Keratinocyte (primary cell): ENCODE data around the gene ARHGAP28. TPM values are rescaled to one million over a fixed set of nuclear protein-coding genes. Genes with fewer than 3 reads are reported as not detected.
A peak's percentile ranks its signal among the peaks of the same experiment; 100 is the strongest.

Experiments used
- DNase-seq: peaks from one replicate; pipeline ENCODE4 v3.0.0-alpha.2; 2011; ENCODE audit warnings: low read depth, missing footprints, low spot score
- FAIRE-seq: peaks from 2 replicates; lab custom pipeline; 2011; peaks lifted over from hg19 to GRCh38; lab: Jason Lieb, UNC
- H2AFZ ChIP-seq: 2 replicates; pipeline ENCODE4 v1.6.0; 2012; ENCODE audit warnings: low read length, control low read depth, inconsistent platforms; ENCODE audit not compliant: control insufficient read depth
- H3K27ac ChIP-seq: 2 replicates; pipeline ENCODE4 v1.5.1; 2011; ENCODE audit warnings: low read length; ENCODE audit not compliant: control insufficient read depth, insufficient read depth
- H3K27me3 ChIP-seq: 3 replicates; pipeline ENCODE4 v1.6.0; 2011; ENCODE audit warnings: low read length; ENCODE audit not compliant: control insufficient read depth, insufficient read depth; ENCODE audit errors: extremely low read depth
- H3K36me3 ChIP-seq, 2 experiments: 2 replicates in 1 of 2; 3 replicates in 1 of 2; pipeline ENCODE4 v1.5.1; 2011; ENCODE audit warnings: low read length in 2 of 2, mild to moderate bottlenecking in 1 of 2; ENCODE audit not compliant: control insufficient read depth in 2 of 2, insufficient read depth in 2 of 2; ENCODE audit errors: extremely low read depth in 1 of 2
- H3K4me1 ChIP-seq: 3 replicates; pipeline ENCODE4 v1.5.1; 2011; ENCODE audit warnings: low read length; ENCODE audit not compliant: control insufficient read depth, insufficient read depth; ENCODE audit errors: extremely low read depth
- H3K4me2 ChIP-seq: 3 replicates; pipeline ENCODE4 v1.6.0; 2011; ENCODE audit warnings: low read depth, low read length; ENCODE audit not compliant: control insufficient read depth, insufficient read depth; ENCODE audit errors: extremely low read depth
- H3K4me3 ChIP-seq, 3 experiments: fragments of 200-600 bp in 1 of 3; sonication (generic) in 1 of 3; 2 replicates in 2 of 3; 3 replicates in 1 of 3; pipeline ENCODE4 v1.5.1; 2011 to 2016; ENCODE audit warnings: low read length in 3 of 3, mild to moderate bottlenecking in 3 of 3, control low read depth in 2 of 3, inconsistent platforms in 1 of 3, low read depth in 1 of 3, mixed read lengths in 1 of 3, mixed run types in 1 of 3, moderate library complexity in 1 of 3; ENCODE audit not compliant: control insufficient read depth in 2 of 3, insufficient read depth in 2 of 3; ENCODE audit errors: extremely low read depth in 1 of 3
- H3K79me2 ChIP-seq: 2 replicates; pipeline ENCODE4 v1.6.0; 2012; ENCODE audit warnings: low read length; ENCODE audit not compliant: control insufficient read depth, insufficient read depth
- H3K9ac ChIP-seq: 3 replicates; pipeline ENCODE4 v1.6.0; 2011; ENCODE audit warnings: low read length; ENCODE audit not compliant: control insufficient read depth, insufficient read depth; ENCODE audit errors: extremely low read depth
- H3K9me1 ChIP-seq: 3 replicates; pipeline ENCODE4 v1.6.0; 2011; ENCODE audit warnings: low read length; ENCODE audit not compliant: control insufficient read depth, insufficient read depth; ENCODE audit errors: extremely low read depth
- H3K9me3 ChIP-seq: 2 replicates; pipeline ENCODE4 v1.5.1; 2012; ENCODE audit warnings: low read depth, low read length; ENCODE audit not compliant: control insufficient read depth
- H4K20me1 ChIP-seq: 3 replicates; pipeline ENCODE4 v1.6.0; 2011; ENCODE audit warnings: low read length; ENCODE audit not compliant: control insufficient read depth, insufficient read depth; ENCODE audit errors: extremely low read depth
- CTCF ChIP-seq, 3 experiments: IDR thresholded peaks in 1 of 3; conservative IDR thresholded peaks in 1 of 3; optimal IDR thresholded peaks in 1 of 3; 2 replicates in 2 of 3; 3 replicates in 1 of 3; pipeline versions ENCODE3 to v1.5.1; 2011; ENCODE audit warnings: low read length in 3 of 3, mild to moderate bottlenecking in 3 of 3, moderate library complexity in 2 of 3, control low read depth in 1 of 3, inconsistent platforms in 1 of 3; ENCODE audit not compliant: insufficient read depth in 2 of 3; ENCODE audit errors: extremely low read depth in 1 of 3
- EZH2 ChIP-seq: IDR thresholded peaks from one replicate; pipeline ENCODE4 v1.6.1; 2012; ENCODE audit warnings: inconsistent platforms, mild to moderate bottlenecking, low read length, moderate library complexity
- dilution Hi-C: fragments of 300-500 bp; cut with MboI; formaldehyde crosslinking; loops from one replicate; pipeline ENCODE4 v1.7.0; 2020; ENCODE audit warnings: low sequenced_read_pairs; ENCODE audit not compliant: extremely low pct_ligation_motif_present
- polyA plus RNA-seq, 5 experiments: library from polyadenylated mRNA; depleted of rRNA in 3 of 5; stranded (reverse) in 3 of 5; stranded (forward) in 1 of 5; unstranded in 1 of 5; fragments of >200 nt; gene quantifications; 1 replicate in 1 of 5; 2 replicates in 3 of 5; 3 replicates in 1 of 5; pipeline versions ENCODE4 v1.2.1 to v1.2.3, GENCODE V29; 2011 to 2012; ENCODE audit warnings: missing spikeins in 2 of 5, low read depth in 1 of 5, low replicate concordance in 1 of 5

ARHGAP28 gene
- polyA plus RNA-seq, 1 donor (not counting 4 experiments of a cell fraction or from before 2014, with no cell fraction given) = 0.43 TPM

- Histone ChIP-seq H3K4me1 (no peaks in the 10 kb centered on the region), H3K36me3 (no peaks in the 10 kb centered on the region), H3K79me2 (no peaks in the 10 kb centered on the region), H3K9ac (no peak overlapping the region), H3K9me1 (no peaks in the 10 kb centered on the region), H3K4me3 (no peak overlapping the region), H4K20me1 (no peaks in the 10 kb centered on the region), H3K27me3 (peaks cover 5% of the 10 kb centered on the region), H3K4me2 (no peak overlapping the region), H3K9me3 (no peaks in the 10 kb centered on the region), H2AFZ (no peak overlapping the region), H3K27ac (no peak overlapping the region)
- FAIRE-seq (peak; percentile 44), DNase-seq (peak; percentile 19)
- TF ChIP-seq CTCF (optimal IDR thresholded peaks at IDR 0.05 in 1 of 3, IDR thresholded peaks at IDR 0.05 in 1 of 3, conservative IDR thresholded peaks at IDR 0.05 in 1 of 3; ENCODE audit: extremely low read depth in 1 of 3, insufficient read depth in 2 of 3, low read length in 3 of 3) (peak; percentile 76 to 97 (median 84)), EZH2 (no peak)
- dilution Hi-C loops = no loop called here
These were observed 190.8 kb downstream of the ARHGAP28 start for GRCh38 chr18:6920099-6920955.

- no peak for TF ChIP-seq EZH2
- TF ChIP-seq CTCF (optimal IDR thresholded peaks at IDR 0.05 in 1 of 3, IDR thresholded peaks at IDR 0.05 in 1 of 3, conservative IDR thresholded peaks at IDR 0.05 in 1 of 3; ENCODE audit: extremely low read depth in 1 of 3, insufficient read depth in 2 of 3, low read length in 3 of 3) = no peak
- no peaks in the 10 kb centered on the region for H3K79me2 ChIP-seq
- no peak overlapping the region for H3K4me3 ChIP-seq
- no peaks in the 10 kb centered on the region for H4K20me1 ChIP-seq
- FAIRE-seq (no peak), DNase-seq (no peak)
- H3K36me3 ChIP-seq = no peaks in the 10 kb centered on the region
- H2AFZ ChIP-seq = no peak overlapping the region
- dilution Hi-C loops = no loop called here
- no peak overlapping the region for H3K4me2 ChIP-seq
- H3K9me3 ChIP-seq = no peaks in the 10 kb centered on the region
- no peaks in the 10 kb centered on the region for H3K4me1 ChIP-seq
- no peaks in the 10 kb centered on the region for H3K27me3 ChIP-seq
- H3K9me1 ChIP-seq = no peaks in the 10 kb centered on the region
- no peak overlapping the region for H3K27ac ChIP-seq
- no peak overlapping the region for H3K9ac ChIP-seq
These were observed 192.1 kb downstream of the ARHGAP28 start for GRCh38 chr18:6921571-6921970.
